Glutamatergic neuron (in vitro differentiated cells): ENCODE results near the gene FOXF1. TPM values are rescaled to one million over a fixed set of nuclear protein-coding genes. Genes with fewer than 3 reads are reported as not detected.

Source experiments
- DNase-seq: peaks from one replicate; pipeline ENCODE4 v3.0.0; 2022
- H3K27ac Mint-ChIP-seq: one replicate; pipeline ENCODE4 v1.8.0; 2020; ENCODE audit warnings: mild to moderate bottlenecking, mixed read lengths, inconsistent platforms; ENCODE audit not compliant: unreplicated experiment
- H3K27me3 Mint-ChIP-seq: one replicate; pipeline ENCODE4 v1.8.0; 2020; ENCODE audit warnings: mild to moderate bottlenecking, moderate library complexity, mixed read lengths, inconsistent platforms; ENCODE audit not compliant: unreplicated experiment
- H3K36me3 Mint-ChIP-seq: one replicate; pipeline ENCODE4 v1.8.0; 2020; ENCODE audit warnings: mild to moderate bottlenecking, mixed read lengths, inconsistent platforms; ENCODE audit not compliant: unreplicated experiment
- H3K4me1 Mint-ChIP-seq: one replicate; pipeline ENCODE4 v1.8.0; 2020; ENCODE audit warnings: mild to moderate bottlenecking, low read depth, mixed read lengths, inconsistent platforms; ENCODE audit not compliant: unreplicated experiment
- H3K4me3 Mint-ChIP-seq: one replicate; pipeline ENCODE4 v1.8.0; 2020; ENCODE audit warnings: mild to moderate bottlenecking, mixed read lengths, inconsistent platforms; ENCODE audit not compliant: unreplicated experiment
- H3K9me3 Mint-ChIP-seq: one replicate; pipeline ENCODE4 v1.8.0; 2020; ENCODE audit warnings: mild to moderate bottlenecking, moderate library complexity, mixed read lengths, inconsistent platforms; ENCODE audit not compliant: unreplicated experiment
- long read RNA-seq: library from polyadenylated mRNA; unstranded; transcript quantifications from one replicate; pipeline ENCODE4 v2.0.0, GENCODE V29; 2020; ENCODE audit not compliant: unreplicated experiment
- total RNA-seq: library from RNA; stranded (reverse); fragmentation: NEBNext Ultra II Directional; extraction: Animal tissue kit (Norgen Biotek cat#: 25700); gene quantifications from one replicate; pipeline ENCODE4 v1.2.1, GENCODE V29; 2021; ENCODE audit not compliant: unreplicated experiment
- TF ChIP-seq, protein P1 (sequence below): fragments of 200-600 bp; sonication (generic); IDR thresholded peaks from one replicate; pipeline ENCODE4 v1.5.0; 2021; ENCODE audit not compliant: partially characterized antibody, unreplicated experiment

Gene FOXF1
- not detected for total RNA-seq
- long read RNA-seq, result 0 reads

DNA sequence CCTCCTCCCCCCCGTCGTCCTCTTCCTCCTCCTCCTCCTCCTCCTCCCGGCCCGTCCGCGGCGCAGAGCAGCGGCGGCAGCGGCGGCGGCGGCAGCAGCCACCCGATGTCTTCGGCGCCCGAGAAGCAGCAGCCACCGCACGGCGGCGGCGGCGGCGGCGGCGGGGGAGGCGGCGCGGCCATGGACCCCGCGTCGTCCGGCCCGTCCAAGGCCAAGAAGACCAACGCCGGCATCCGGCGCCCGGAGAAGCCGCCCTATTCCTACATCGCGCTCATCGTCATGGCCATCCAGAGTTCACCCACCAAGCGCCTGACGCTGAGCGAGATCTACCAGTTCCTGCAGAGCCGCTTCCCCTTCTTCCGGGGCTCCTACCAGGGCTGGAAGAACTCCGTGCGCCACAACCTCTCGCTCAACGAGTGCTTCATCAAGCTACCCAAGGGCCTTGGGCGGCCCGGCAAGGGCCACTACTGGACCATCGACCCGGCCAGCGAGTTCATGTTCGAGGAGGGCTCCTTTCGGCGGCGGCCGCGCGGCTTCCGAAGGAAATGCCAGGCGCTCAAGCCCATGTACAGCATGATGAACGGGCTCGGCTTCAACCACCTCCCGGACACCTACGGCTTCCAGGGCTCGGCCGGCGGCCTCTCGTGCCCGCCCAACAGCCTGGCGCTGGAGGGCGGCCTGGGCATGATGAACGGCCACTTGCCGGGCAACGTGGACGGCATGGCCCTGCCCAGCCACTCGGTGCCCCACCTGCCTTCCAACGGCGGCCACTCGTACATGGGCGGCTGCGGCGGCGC, at the start of gene FOXF1:
FOXF1 (plus strand) TSS at position 63 of the 797 bp plus-strand sequence; CDS start at position 106, 43 bp downstream.
- Mint-ChIP-seq H3K27ac (no peak within 1 kb of the TSS), H3K9me3 (peaks cover 22% of the 10 kb centered on the region), H3K4me1 (peaks cover 14% of the 10 kb centered on the region), H3K4me3 (peak within 1 kb of the TSS; percentile 42), H3K27me3 (peaks cover 46% of the 10 kb centered on the region), H3K36me3 (no peaks in the 10 kb centered on the region)
- DNase-seq, result peak; percentile 32
- TF ChIP-seq, protein P1, sequence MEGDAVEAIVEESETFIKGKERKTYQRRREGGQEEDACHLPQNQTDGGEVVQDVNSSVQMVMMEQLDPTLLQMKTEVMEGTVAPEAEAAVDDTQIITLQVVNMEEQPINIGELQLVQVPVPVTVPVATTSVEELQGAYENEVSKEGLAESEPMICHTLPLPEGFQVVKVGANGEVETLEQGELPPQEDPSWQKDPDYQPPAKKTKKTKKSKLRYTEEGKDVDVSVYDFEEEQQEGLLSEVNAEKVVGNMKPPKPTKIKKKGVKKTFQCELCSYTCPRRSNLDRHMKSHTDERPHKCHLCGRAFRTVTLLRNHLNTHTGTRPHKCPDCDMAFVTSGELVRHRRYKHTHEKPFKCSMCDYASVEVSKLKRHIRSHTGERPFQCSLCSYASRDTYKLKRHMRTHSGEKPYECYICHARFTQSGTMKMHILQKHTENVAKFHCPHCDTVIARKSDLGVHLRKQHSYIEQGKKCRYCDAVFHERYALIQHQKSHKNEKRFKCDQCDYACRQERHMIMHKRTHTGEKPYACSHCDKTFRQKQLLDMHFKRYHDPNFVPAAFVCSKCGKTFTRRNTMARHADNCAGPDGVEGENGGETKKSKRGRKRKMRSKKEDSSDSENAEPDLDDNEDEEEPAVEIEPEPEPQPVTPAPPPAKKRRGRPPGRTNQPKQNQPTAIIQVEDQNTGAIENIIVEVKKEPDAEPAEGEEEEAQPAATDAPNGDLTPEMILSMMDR, result no peak

DNA sequence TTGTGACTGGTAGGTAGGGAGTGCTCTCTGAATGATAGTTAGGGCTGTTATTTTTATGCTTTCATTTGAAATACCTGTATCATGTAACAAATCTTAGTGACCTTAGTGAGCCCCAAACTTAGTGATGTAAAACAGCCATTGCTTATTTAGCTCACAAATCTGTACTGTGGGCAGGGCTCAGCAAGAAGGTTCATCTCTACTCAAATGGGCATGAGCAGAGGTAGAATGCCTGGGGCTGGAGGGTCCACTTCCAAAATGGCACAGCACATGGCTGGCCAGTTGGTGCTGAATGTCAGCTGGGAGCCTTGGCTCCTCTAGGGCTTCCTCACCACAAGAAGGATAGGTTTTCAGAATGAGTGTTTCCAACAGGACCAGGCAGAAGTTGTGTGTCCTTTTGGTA, 49.3 kb upstream of the FOXF1 start:
- DNase-seq, result no peak
- H3K9me3 Mint-ChIP-seq, result peaks cover 9% of the 10 kb centered on the region
- H3K27me3 Mint-ChIP-seq, result peaks cover 5% of the 10 kb centered on the region
- TF ChIP-seq, protein P1, result no peak
- H3K27ac Mint-ChIP-seq, result no peak overlapping the region
- peaks cover 16% of the 10 kb centered on the region for H3K36me3 Mint-ChIP-seq
- H3K4me1 Mint-ChIP-seq, result no peaks in the 10 kb centered on the region
- H3K4me3 Mint-ChIP-seq, result no peak overlapping the region

DNA sequence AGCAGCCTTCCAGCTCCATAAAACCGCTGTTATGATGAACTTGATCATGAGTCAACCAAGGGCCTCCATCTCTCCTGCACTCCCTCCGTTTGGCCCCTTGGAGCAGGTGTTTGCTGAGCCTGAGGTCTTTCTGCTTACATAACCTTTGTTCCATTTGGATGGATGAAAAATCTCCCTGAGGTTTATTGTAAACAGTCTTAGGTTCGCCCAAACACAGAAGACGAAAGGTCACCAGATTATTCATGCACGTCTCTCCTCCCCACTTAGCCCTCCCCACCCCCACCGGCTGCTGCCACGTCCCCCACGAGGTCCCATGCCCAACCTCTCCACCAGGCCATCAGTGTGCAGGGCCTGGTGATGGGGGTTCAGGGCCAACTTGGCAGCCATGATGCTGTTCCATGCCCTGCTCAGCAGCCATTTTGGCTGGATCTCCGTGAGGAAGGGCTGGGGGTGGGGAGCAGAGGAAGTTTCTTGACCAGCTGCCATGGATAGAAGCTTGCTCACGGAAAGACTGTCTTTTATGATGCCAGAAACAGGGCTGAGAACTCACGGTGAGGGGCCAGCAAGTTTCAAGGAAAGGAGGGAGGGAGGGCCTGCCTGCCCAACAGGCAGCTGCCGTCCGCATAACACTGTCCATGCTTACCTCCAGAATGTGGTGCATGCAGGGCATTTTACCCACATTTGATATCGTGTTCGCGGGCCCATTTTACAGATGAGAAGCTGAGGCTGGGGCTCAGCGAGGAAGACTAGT, 47.8 kb upstream of the FOXF1 start:
- Mint-ChIP-seq H3K36me3 (peaks cover 16% of the 10 kb centered on the region), H3K4me3 (no peak overlapping the region), H3K27me3 (peaks cover 5% of the 10 kb centered on the region), H3K9me3 (peaks cover 11% of the 10 kb centered on the region), H3K27ac (no peak overlapping the region), H3K4me1 (no peaks in the 10 kb centered on the region)
- DNase-seq, result no peak
- TF ChIP-seq, protein P1, result no peak

DNA sequence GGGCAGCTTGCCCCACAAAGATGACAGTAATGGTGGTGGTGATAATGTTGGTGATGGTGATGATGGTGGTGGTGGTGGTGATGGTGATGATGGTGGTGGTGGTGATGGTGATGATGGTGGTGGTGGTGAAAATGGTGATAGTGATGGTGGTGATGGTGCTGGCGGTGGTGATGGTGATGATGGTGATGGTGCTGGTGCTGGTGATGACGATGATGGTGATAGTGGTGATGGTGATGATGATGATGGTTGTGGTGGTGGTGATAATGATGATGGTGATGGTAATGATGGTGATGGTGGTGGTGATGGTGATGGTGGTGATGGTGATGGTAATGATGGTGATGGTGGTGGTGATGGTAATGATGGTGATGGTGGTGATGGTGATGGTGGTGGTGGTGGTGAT, 46.3 kb upstream of the FOXF1 start:
- Mint-ChIP-seq H3K27ac (no peak overlapping the region), H3K36me3 (peaks cover 16% of the 10 kb centered on the region), H3K9me3 (peaks cover 7% of the 10 kb centered on the region), H3K4me1 (no peaks in the 10 kb centered on the region), H3K27me3 (peaks cover 5% of the 10 kb centered on the region), H3K4me3 (no peak overlapping the region)
- no peak for DNase-seq
- TF ChIP-seq, protein P1, result no peak

DNA sequence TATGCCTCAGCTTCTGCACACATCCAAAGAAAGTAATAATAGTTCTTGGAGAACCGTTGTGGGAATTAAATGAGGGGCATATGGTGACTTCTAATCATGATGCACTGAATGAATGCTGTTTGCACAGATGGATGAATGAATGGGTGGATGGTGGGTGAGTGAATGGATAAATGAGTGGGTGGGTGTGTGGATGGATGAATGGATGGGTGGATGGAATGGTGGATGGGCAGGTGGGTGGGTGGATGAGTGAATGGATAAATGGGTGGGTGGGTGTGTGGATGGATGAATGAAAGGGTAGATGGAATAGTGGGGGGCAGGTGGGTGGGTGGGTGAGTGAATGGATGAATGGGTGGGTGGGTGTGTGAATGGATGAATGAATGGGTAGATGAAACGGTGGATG, 44.9 kb upstream of the FOXF1 start:
- TF ChIP-seq, protein P1, result no peak
- DNase-seq, result no peak
- no peak overlapping the region for H3K27ac Mint-ChIP-seq
- no peaks in the 10 kb centered on the region for H3K4me1 Mint-ChIP-seq
- no peak overlapping the region for H3K4me3 Mint-ChIP-seq
- H3K27me3 Mint-ChIP-seq, result peaks cover 5% of the 10 kb centered on the region
- peaks cover 7% of the 10 kb centered on the region for H3K9me3 Mint-ChIP-seq
- peaks cover 16% of the 10 kb centered on the region for H3K36me3 Mint-ChIP-seq
